MCF 10A (cell line): ENCODE data around the gene CACNG3. TPM values are rescaled to one million over a fixed set of nuclear protein-coding genes. Genes with fewer than 3 reads are reported as not detected.

ENCODE experiments used
- BruUV-seq: library from RNA; stranded (reverse); fragments of 400-500 nt; replicated peaks from 2 replicates; lab custom pipeline; 2021; lab: Mats Ljungman, UMichigan
- CTCF ChIA-PET: fragments of 300-600 bp; sonication (Branson Sonifier 250); formaldehyde crosslinking; extraction: SDS; loops from one replicate; lab custom pipeline; 2021; ENCODE audit warnings: antibody characterized with exemption, inconsistent platforms; lab: Yijun Ruan, JAX
- POLR2A ChIA-PET: fragments of 300-600, 350-650 bp; sonication (Branson Sonifier 250); formaldehyde crosslinking; extraction: SDS; loops from one replicate; lab custom pipeline; 2020; ENCODE audit warnings: antibody characterized with exemption, inconsistent platforms; lab: Yijun Ruan, JAX
- DNase-seq: peaks from one replicate; pipeline ENCODE4 v3.0.0-alpha.2; 2018; ENCODE audit not compliant: unreplicated experiment
- H3K27ac Mint-ChIP-seq: one replicate; pipeline ENCODE4 v1.8.0; 2022; ENCODE audit warnings: mild to moderate bottlenecking, low read depth, mixed read lengths; ENCODE audit not compliant: unreplicated experiment
- H3K27me3 Mint-ChIP-seq: one replicate; pipeline ENCODE4 v1.8.0; 2022; ENCODE audit warnings: mixed read lengths; ENCODE audit not compliant: insufficient read depth, unreplicated experiment
- H3K36me3 Mint-ChIP-seq: one replicate; pipeline ENCODE4 v1.8.0; 2022; ENCODE audit warnings: mild to moderate bottlenecking, moderate library complexity, mixed read lengths; ENCODE audit not compliant: insufficient read depth, unreplicated experiment
- H3K4me1 Mint-ChIP-seq: one replicate; pipeline ENCODE4 v1.8.0; 2022; ENCODE audit warnings: mixed read lengths; ENCODE audit not compliant: insufficient read depth, unreplicated experiment
- H3K4me3 Mint-ChIP-seq: one replicate; pipeline ENCODE4 v1.8.0; 2022; ENCODE audit warnings: mild to moderate bottlenecking, moderate library complexity, mixed read lengths; ENCODE audit not compliant: unreplicated experiment
- H3K9me3 Mint-ChIP-seq: one replicate; pipeline ENCODE4 v1.8.0; 2022; ENCODE audit warnings: mixed read lengths; ENCODE audit not compliant: unreplicated experiment
- CTCF ChIP-seq: fragments of 200-600 bp; IDR thresholded peaks from one replicate; pipeline ENCODE4 v1.8.0; 2022; ENCODE audit warnings: antibody characterized with exemption, mild to moderate bottlenecking; ENCODE audit not compliant: unreplicated experiment
- intact Hi-C: fragments of 100-400 bp; cut with micrococcal nuclease; formaldehyde crosslinking; loops from 2 replicates; pipeline ENCODE4 v1.14.1; 2022
- total RNA-seq: library from RNA; stranded (reverse); gene quantifications from 2 replicates; pipeline ENCODE4 v1.2.3, GENCODE V29; 2022

The CACNG3 gene
- total RNA-seq, 1 experiment from 2014 or later = not detected

DNA sequence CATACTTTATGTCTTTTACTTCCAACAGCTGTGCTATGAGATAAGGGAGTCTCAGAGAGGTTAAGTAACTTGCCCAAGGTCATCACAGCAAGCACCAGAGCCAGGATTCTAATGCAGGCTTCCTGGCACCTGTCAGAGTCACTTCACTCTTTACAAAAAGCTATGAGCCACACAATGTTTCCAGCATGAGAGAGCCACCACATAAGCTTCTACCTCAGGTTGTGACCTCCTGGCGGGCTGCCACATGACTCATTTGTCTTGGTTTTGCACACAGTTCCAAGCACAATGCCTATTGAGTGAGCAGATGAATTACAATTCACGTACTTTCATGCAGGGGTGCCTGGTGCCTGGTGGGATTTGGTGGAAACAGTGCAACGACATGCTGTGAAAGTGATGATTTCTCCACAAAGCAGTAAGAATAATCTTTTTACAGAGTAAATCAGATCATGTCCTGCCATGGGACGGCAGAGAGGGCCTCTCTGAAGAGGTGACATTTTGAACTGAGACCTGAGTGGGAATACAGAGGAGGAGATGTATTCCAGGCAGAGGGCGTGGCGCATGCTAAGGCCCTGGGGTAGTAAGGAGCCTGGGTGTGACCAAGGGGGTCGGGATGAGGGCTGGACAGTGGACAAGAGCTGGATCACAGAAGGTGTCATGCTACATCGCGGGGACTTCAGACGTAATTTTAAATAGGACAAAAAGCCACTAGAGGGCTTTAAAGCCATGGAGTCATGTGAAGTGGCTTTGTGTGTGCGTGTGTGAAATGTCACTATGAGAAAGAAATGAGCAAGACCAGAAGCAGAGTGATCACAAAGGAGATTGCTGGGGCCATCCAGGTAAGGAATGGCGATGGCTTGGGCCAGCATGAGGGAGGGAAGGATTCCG is 53.4 kb downstream of the CACNG3 start:
- H3K36me3 Mint-ChIP-seq = peaks cover 9% of the 10 kb centered on the region
- no peak for TF ChIP-seq CTCF
- no peaks in the 10 kb centered on the region for H3K9me3 Mint-ChIP-seq
- H3K4me1 Mint-ChIP-seq = peaks cover 20% of the 10 kb centered on the region
- H3K4me3 Mint-ChIP-seq = peak overlapping the region; percentile 24
- CTCF ChIA-PET = interaction anchor here (0.6 to 0.9 kb wide), 2 partner anchors 87 to 180 kb away, joined by 3 read pairs; no protein-coding TSS in a partner anchor
- BruUV-seq = no TSS peak
- no peak overlapping the region for H3K27ac Mint-ChIP-seq
- intact Hi-C loops = no loop called here
- POLR2A ChIA-PET = interaction anchor here (1.0 to 1.3 kb wide), 2 partner anchors 9 to 36 kb away, joined by 4 read pairs; no protein-coding TSS in a partner anchor
- DNase-seq = peak; percentile 98
- H3K27me3 Mint-ChIP-seq = peaks cover 13% of the 10 kb centered on the region

DNA sequence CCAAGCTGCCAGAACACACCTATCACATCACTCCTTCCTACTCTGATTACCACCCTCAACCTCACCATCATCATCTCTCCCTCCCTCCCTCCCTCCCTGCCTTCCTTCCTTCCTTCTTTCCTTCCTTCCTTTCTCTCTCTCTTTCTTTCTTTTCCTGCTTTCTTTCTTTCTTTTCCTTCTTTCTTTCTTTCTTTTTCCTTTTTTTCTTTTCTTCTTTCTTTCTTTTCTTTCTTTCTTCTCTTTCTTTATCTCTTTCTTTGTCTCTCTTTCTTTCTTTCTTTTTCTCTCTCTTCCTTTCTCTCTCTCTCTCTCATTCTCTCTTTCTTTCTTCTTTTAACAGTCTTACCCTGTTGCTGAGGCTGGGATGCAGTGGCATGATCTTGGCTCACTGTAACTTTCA is 59.2 kb downstream of the CACNG3 start:
- Mint-ChIP-seq H3K4me1 (no peaks in the 10 kb centered on the region), H3K27me3 (peaks cover 48% of the 10 kb centered on the region), H3K36me3 (no peaks in the 10 kb centered on the region), H3K27ac (no peak overlapping the region), H3K9me3 (no peaks in the 10 kb centered on the region), H3K4me3 (no peak overlapping the region)
- CTCF ChIA-PET = no interaction called here
- DNase-seq = no peak
- POLR2A ChIA-PET = interaction anchor here (0.6 kb wide), 1 partner anchor 652 kb away, joined by 3 read pairs; no protein-coding TSS in a partner anchor
- intact Hi-C loops = no loop called here
- no TSS peak for BruUV-seq
- TF ChIP-seq CTCF = no peak

- DNase-seq = no peak
- no peaks in the 10 kb centered on the region for H3K4me1 Mint-ChIP-seq
- H3K4me3 Mint-ChIP-seq = no peak overlapping the region
- no peak for TF ChIP-seq CTCF
- ChIA-PET CTCF (interaction anchor here (0.7 kb wide), 2 partner anchors 64 to 305 kb away, joined by 3 to 4 read pairs; no protein-coding TSS in a partner anchor), POLR2A (interaction anchor here (1.0 kb wide), 1 partner anchor 10 kb away, joined by 4 read pairs; no protein-coding TSS in a partner anchor)
- H3K36me3 Mint-ChIP-seq = no peaks in the 10 kb centered on the region
- H3K9me3 Mint-ChIP-seq = no peaks in the 10 kb centered on the region
- no peak overlapping the region for H3K27ac Mint-ChIP-seq
- BruUV-seq = no TSS peak
- H3K27me3 Mint-ChIP-seq = peaks cover 37% of the 10 kb centered on the region
- intact Hi-C loops = no loop called here
Measured at GRCh38 chr16:24318680-24319079, 62.5 kb downstream of the CACNG3 start.

- no peaks in the 10 kb centered on the region for H3K4me1 Mint-ChIP-seq
- no peak for TF ChIP-seq CTCF
- BruUV-seq = no TSS peak
- DNase-seq = no peak
- CTCF ChIA-PET = interaction anchor here (0.7 kb wide), 1 partner anchor 306 kb away, joined by 3 read pairs; no protein-coding TSS in a partner anchor
- H3K9me3 Mint-ChIP-seq = no peaks in the 10 kb centered on the region
- POLR2A ChIA-PET = interaction anchor here (0.7 to 1.0 kb wide), 2 partner anchors 10 to 20 kb away, joined by 3 to 4 read pairs; no protein-coding TSS in a partner anchor
- H3K36me3 Mint-ChIP-seq = no peaks in the 10 kb centered on the region
- no peak overlapping the region for H3K4me3 Mint-ChIP-seq
- no peak overlapping the region for H3K27ac Mint-ChIP-seq
- intact Hi-C loops = no loop called here
- H3K27me3 Mint-ChIP-seq = peaks cover 43% of the 10 kb centered on the region
Measured at GRCh38 chr16:24319126-24319814, 63.1 kb downstream of the CACNG3 start.
